Fibroblast of villous mesenchyme (primary cell): ENCODE data around the gene SLIT3. TPM values are rescaled to one million over a fixed set of nuclear protein-coding genes. Genes with fewer than 3 reads are reported as not detected.

Experiments
- DNase-seq: peaks from one replicate; pipeline ENCODE4 v3.0.0-alpha.2; 2010; ENCODE audit warnings: low read depth
- H3K4me3 ChIP-seq: 2 replicates; pipeline ENCODE4 v1.5.1; 2011; ENCODE audit warnings: low read depth, mild to moderate bottlenecking, low read length
- CTCF ChIP-seq: IDR thresholded peaks from 2 replicates; pipeline ENCODE4 v1.5.1; 2012; ENCODE audit warnings: low read depth, mild to moderate bottlenecking, low read length; ENCODE audit not compliant: insufficient read depth
- total RNA-seq: library from RNA; depleted of rRNA; stranded (reverse); fragments of >200 nt; gene quantifications from 2 replicates; pipeline ENCODE4 v1.2.3, GENCODE V29; 2012

SLIT3 gene
- total RNA-seq, 1 donor = under 0.01 TPM

GRCh38 chr5:168712280-168712924 lies 588.5 kb downstream of the SLIT3 start:
- no peak overlapping the region for H3K4me3 ChIP-seq
- no peak for TF ChIP-seq CTCF
- peak; percentile 88 for DNase-seq

- TF ChIP-seq CTCF = no peak
- no peak overlapping the region for H3K4me3 ChIP-seq
- DNase-seq = no peak
These were observed 590.2 kb downstream of the SLIT3 start for GRCh38 chr5:168710706-168711105.

- TF ChIP-seq CTCF = no peak
- DNase-seq = no peak
- no peak overlapping the region for H3K4me3 ChIP-seq
These were observed 592.9 kb downstream of the SLIT3 start for GRCh38 chr5:168707716-168708695.

- peak; percentile 66 for TF ChIP-seq CTCF
- no peak overlapping the region for H3K4me3 ChIP-seq
- peak; percentile 41 for DNase-seq
These were observed 594.3 kb downstream of the SLIT3 start for GRCh38 chr5:168706655-168707069.

- DNase-seq = no peak
- TF ChIP-seq CTCF = no peak
These were observed 595.6 kb downstream of the SLIT3 start for GRCh38 chr5:168705321-168705720.

GRCh38 chr5:168702511-168702910 lies 598.4 kb downstream of the SLIT3 start:
- TF ChIP-seq CTCF = no peak
- no peak overlapping the region for H3K4me3 ChIP-seq
- no peak for DNase-seq

More at GRCh38 chr5:168705321-168705720, 595.6 kb downstream of the SLIT3 start:
- H3K4me3 ChIP-seq = no peak overlapping the region
